Measurements from ENCODE around the gene CLCN7. TPM values are rescaled to one million over a fixed set of nuclear protein-coding genes. Genes with fewer than 3 reads are reported as not detected.

CLCN7 gene
- total and polyA plus RNA-seq, 9 of the 15 experiments (the other 6 are each of a cell fraction or from before 2014, with no cell fraction given), result 0.06 to 126 (median 18.7) TPM

GRCh38 chr16:1459967-1460366, 14.9 kb downstream of the CLCN7 start (continued):
- TF ChIP-seq ZBTB49 (CRISPR knock-in tag; IDR thresholded peaks at IDR 0.05; ENCODE audit: borderline replicate concordance), result no peak
- no peak for TF ChIP-seq CREB1 (IDR thresholded peaks at IDR 0.05)
- no peak for TF ChIP-seq CREB1 (CRISPR knock-in tag; IDR thresholded peaks at IDR 0.05)
- no peak for TF ChIP-seq CLOCK (CRISPR knock-in tag; IDR thresholded peaks at IDR 0.05; ENCODE audit: borderline replicate concordance)

- Histone ChIP-seq H2AFZ (ENCODE audit: low read depth, low read length) (no peak overlapping the region), H3K4me3 (no peak overlapping the region), H4K20me1 (replicated peaks; ENCODE audit: control insufficient read depth, insufficient read depth, low read length) (0 out of 2 replicates have a peak, but pooled peaks cover 5% of the 10 kb centered on the region), H3K36me3 (ENCODE audit: control insufficient read depth, insufficient read depth, low read length) (peaks cover 67% of the 10 kb centered on the region; the same call in 2 of the 3 replicates), H3K9ac (ENCODE audit: insufficient read depth in 1 of 2, low read depth in 2 of 2, low read length in 2 of 2) (no peak overlapping the region; a peak in 1 of 4 replicates), H3K4me2 (ENCODE audit: insufficient read depth, low read length) (no peak overlapping the region), H3K4me1 (replicated peaks in 1 of 2; ENCODE audit: control insufficient read depth in 2 of 2, insufficient read depth in 2 of 2, low read length in 2 of 2) (peaks cover 0 to 10% of the 10 kb centered on the region in 2 experiments; a peak in 2 of 5 replicates), H3K9me1 (ENCODE audit: control insufficient read depth, insufficient read depth, low read length) (peaks cover 3% of the 10 kb centered on the region), H3K79me2 (ENCODE audit: control insufficient read depth, insufficient read depth, low read length) (no peaks in the 10 kb centered on the region), H3K27me3 (ENCODE audit: control insufficient read depth in 2 of 2, insufficient read depth in 2 of 2, low read length in 2 of 2) (no peaks in the 10 kb centered on the region), H3K9me3 (replicated peaks; ENCODE audit: control insufficient read depth, insufficient read depth, low read depth, low read length) (no peaks in the 10 kb centered on the region), H3K27ac (ENCODE audit: extremely low read depth, low read depth, low read length) (no peak overlapping the region)
- ChIA-PET CTCF (ENCODE audit: low intra/inter-chr PET ratio) (no interaction called here), POLR2A (no interaction called here)
- ATAC-seq (no peak), FAIRE-seq (no peak), DNase-seq (ENCODE audit: extremely low read depth in 1 of 4, low spot score in 3 of 4) (no peak)
- no TSS peak for BruUV-seq (replicated peaks)
- in situ Hi-C loops (cut with MboI) (no loop called here), intact Hi-C loops (cut with micrococcal nuclease) (no loop called here)
- no peak for TF ChIP-seq TBP (optimal IDR thresholded peaks at IDR 0.05; ENCODE audit: low read depth, low read length)
- no peak for TF ChIP-seq NELFE (IDR thresholded peaks at IDR 0.05; ENCODE audit: insufficient read depth, insufficient read length)
- no peak for TF ChIP-seq MEF2D (tag; conservative IDR thresholded peaks at IDR 0.05; ENCODE audit: low read depth)
- no peak for TF ChIP-seq NR2F6 (CRISPR knock-in tag; IDR thresholded peaks at IDR 0.05)
- TF ChIP-seq MED1 (CRISPR knock-in tag; IDR thresholded peaks at IDR 0.05; ENCODE audit: borderline replicate concordance), result no peak
- no peak for TF ChIP-seq KLF1 (tag; IDR thresholded peaks at IDR 0.05)
- TF ChIP-seq ZNF77 (CRISPR knock-in tag; IDR thresholded peaks at IDR 0.05), result no peak
- no peak for TF ChIP-seq SMARCB1 (IDR thresholded peaks at IDR 0.05; ENCODE audit: insufficient read length, low read depth)
- no peak for TF ChIP-seq FOXJ3 (CRISPR knock-in tag; IDR thresholded peaks at IDR 0.05)
- TF ChIP-seq JUN (IDR thresholded peaks at IDR 0.05; ENCODE audit: borderline replicate concordance, low read depth, low read length), result no peak
- TF ChIP-seq JUN (CRISPR knock-in tag; IDR thresholded peaks at IDR 0.05; ENCODE audit: borderline replicate concordance), result no peak
- no peak for TF ChIP-seq PML (IDR thresholded peaks at IDR 0.05; ENCODE audit: low read length)
- no peak for TF ChIP-seq ZBTB33 (CRISPR knock-in tag; IDR thresholded peaks at IDR 0.05)
- 100% methylated on average over 7 of the region's 14 CpGs for WGBS (ENCODE audit: insufficient coverage, low coverage, missing lambda C conversion rate)
Measured at GRCh38 chr16:1458977-1459341, 15.9 kb downstream of the CLCN7 start.

Measured in K562 (cell line).